NB4 (cell line): Measurements from ENCODE around the gene FANCE.
A peak's percentile ranks its signal among the peaks of the same experiment; 100 is the strongest.

Source experiments
- MAX ChIP-seq: IDR thresholded peaks from 2 replicates; pipeline ENCODE4 v1.6.1; 2011; ENCODE audit warnings: low read depth, low read length
- POLR2A ChIP-seq: IDR thresholded peaks from 2 replicates; pipeline ENCODE4 v1.6.1; 2011; ENCODE audit warnings: mild to moderate bottlenecking; ENCODE audit not compliant: insufficient read length; ENCODE audit errors: extremely low read depth
- TF ChIP-seq, protein P1 (sequence below): IDR thresholded peaks from one replicate; pipeline ENCODE4 v1.5.1; 2012; ENCODE audit warnings: low read depth, low read length

- TF ChIP-seq MAX (peak; percentile 75), POLR2A (no peak)
- TF ChIP-seq, protein P1, sequence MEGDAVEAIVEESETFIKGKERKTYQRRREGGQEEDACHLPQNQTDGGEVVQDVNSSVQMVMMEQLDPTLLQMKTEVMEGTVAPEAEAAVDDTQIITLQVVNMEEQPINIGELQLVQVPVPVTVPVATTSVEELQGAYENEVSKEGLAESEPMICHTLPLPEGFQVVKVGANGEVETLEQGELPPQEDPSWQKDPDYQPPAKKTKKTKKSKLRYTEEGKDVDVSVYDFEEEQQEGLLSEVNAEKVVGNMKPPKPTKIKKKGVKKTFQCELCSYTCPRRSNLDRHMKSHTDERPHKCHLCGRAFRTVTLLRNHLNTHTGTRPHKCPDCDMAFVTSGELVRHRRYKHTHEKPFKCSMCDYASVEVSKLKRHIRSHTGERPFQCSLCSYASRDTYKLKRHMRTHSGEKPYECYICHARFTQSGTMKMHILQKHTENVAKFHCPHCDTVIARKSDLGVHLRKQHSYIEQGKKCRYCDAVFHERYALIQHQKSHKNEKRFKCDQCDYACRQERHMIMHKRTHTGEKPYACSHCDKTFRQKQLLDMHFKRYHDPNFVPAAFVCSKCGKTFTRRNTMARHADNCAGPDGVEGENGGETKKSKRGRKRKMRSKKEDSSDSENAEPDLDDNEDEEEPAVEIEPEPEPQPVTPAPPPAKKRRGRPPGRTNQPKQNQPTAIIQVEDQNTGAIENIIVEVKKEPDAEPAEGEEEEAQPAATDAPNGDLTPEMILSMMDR, result peak; percentile 64
These were observed 32.7 kb upstream of the FANCE start for GRCh38 chr6:35419417-35419816.
